H1 (cell line): Measurements from ENCODE around the gene GALT. TPM values are rescaled to one million over a fixed set of nuclear protein-coding genes. Genes with fewer than 3 reads are reported as not detected.

ENCODE experiments used
- CTCF ChIA-PET: fragments of 300-600 bp; sonication (Branson Sonifier 250); formaldehyde crosslinking; loops from one replicate; lab custom pipeline; 2021; ENCODE audit not compliant: partially characterized antibody; lab: Charles Lee
- POLR2A ChIA-PET: fragments of 300-600 bp; sonication (Branson Sonifier 250); formaldehyde crosslinking; loops from one replicate; lab custom pipeline; 2021; ENCODE audit warnings: inconsistent platforms; ENCODE audit not compliant: partially characterized antibody; lab: Charles Lee
- DNase-seq, 2 experiments: peaks; one replicate each; pipeline versions ENCODE4 v3.0.0 to v3.0.0-alpha.2; 2010 to 2022; ENCODE audit warnings: low spot score in 2 of 2, low read depth in 1 of 2, mixed read lengths in 1 of 2
- FAIRE-seq: peaks from 2 replicates; lab custom pipeline; 2011; peaks lifted over from hg19 to GRCh38; lab: Jason Lieb, UNC
- H2AFZ ChIP-seq: 2 replicates; pipeline ENCODE4 v1.8.1; 2012; ENCODE audit warnings: low read length, inconsistent platforms
- H2AK5ac ChIP-seq: 2 replicates; pipeline ENCODE4 v1.6.1; 2013; ENCODE audit warnings: low read depth, low read length
- H2BK120ac ChIP-seq: replicated peaks from 2 replicates; pipeline ENCODE3; 2013; ENCODE audit warnings: low read depth, low read length, inconsistent platforms
- H2BK12ac ChIP-seq: 2 replicates; pipeline ENCODE4 v1.6.1; 2013; ENCODE audit warnings: low read depth, low read length
- H2BK15ac ChIP-seq: 2 replicates; pipeline ENCODE4 v1.6.1; 2013; ENCODE audit warnings: low read length
- H2BK20ac ChIP-seq: 2 replicates; pipeline ENCODE4 v1.6.1; 2013; ENCODE audit warnings: low read length
- H2BK5ac ChIP-seq: 2 replicates; pipeline ENCODE4 v1.6.1; 2013; ENCODE audit warnings: low read depth, low read length
- H3K14ac ChIP-seq: 2 replicates; pipeline ENCODE4 v1.6.1; 2013; ENCODE audit warnings: inconsistent platforms; ENCODE audit not compliant: insufficient read length
- H3K18ac ChIP-seq: 2 replicates; pipeline ENCODE4 v1.6.1; 2013; ENCODE audit warnings: low read length; ENCODE audit errors: extremely low read depth
- H3K23ac ChIP-seq: 2 replicates; pipeline ENCODE4 v1.6.1; 2013; ENCODE audit warnings: inconsistent platforms; ENCODE audit not compliant: insufficient read length
- H3K23me2 ChIP-seq: 2 replicates; pipeline ENCODE4 v1.6.1; 2013; ENCODE audit warnings: low read depth, low read length
- H3K27ac ChIP-seq: 2 replicates; pipeline ENCODE4 v1.6.1; 2011; ENCODE audit warnings: low read depth, low read length, inconsistent platforms
- H3K27me3 ChIP-seq, 4 experiments: replicated peaks in 1 of 4; 1 replicate in 1 of 4; 2 replicates in 3 of 4; pipeline versions ENCODE4 v1.6.1 to v1.8.1; 2011 to 2013; ENCODE audit warnings: low read length in 3 of 4, mild to moderate bottlenecking in 3 of 4, inconsistent platforms in 2 of 4, mixed read lengths in 2 of 4, moderate library complexity in 1 of 4; ENCODE audit not compliant: control insufficient read depth in 3 of 4, insufficient read depth in 3 of 4; ENCODE audit errors: extremely low read depth in 1 of 4
- H3K36me3 ChIP-seq, 4 experiments: 2 replicates each; pipeline versions ENCODE4 v1.6.1 to v1.8.1; 2011 to 2013; ENCODE audit warnings: mild to moderate bottlenecking in 4 of 4, low read length in 3 of 4, moderate library complexity in 2 of 4, control low read depth in 1 of 4, inconsistent platforms in 1 of 4; ENCODE audit not compliant: insufficient read depth in 4 of 4, control insufficient read depth in 2 of 4
- H3K4ac ChIP-seq: replicated peaks from 2 replicates; pipeline ENCODE3; 2013; ENCODE audit warnings: low read length, low read depth, mixed read lengths, inconsistent platforms; ENCODE audit not compliant: insufficient read length
- H3K4me1 ChIP-seq, 4 experiments: replicated peaks in 1 of 4; 1 replicate in 1 of 4; 2 replicates in 3 of 4; pipeline versions ENCODE4 v1.6.1 to v1.8.1; 2011 to 2013; ENCODE audit warnings: low read length in 3 of 4, inconsistent platforms in 2 of 4, mixed read lengths in 1 of 4; ENCODE audit not compliant: insufficient read depth in 4 of 4, control insufficient read depth in 3 of 4
- H3K4me2 ChIP-seq, 2 experiments: 2 replicates each; pipeline versions ENCODE4 v1.6.1 to v1.8.1; 2011 to 2013; ENCODE audit warnings: low read depth in 2 of 2, low read length in 2 of 2, control low read depth in 1 of 2, inconsistent platforms in 1 of 2, mild to moderate bottlenecking in 1 of 2; ENCODE audit not compliant: insufficient read depth in 1 of 2
- H3K4me3 ChIP-seq, 4 experiments: fragments of 200-600, 300-600 bp in 1 of 4; sonication (generic), shearing (Covaris generic), sonication (Bioruptor Twin) in 1 of 4; 2 replicates each; pipeline versions ENCODE4 v1.5.1 to v1.8.1; 2011 to 2016; ENCODE audit warnings: low read length in 4 of 4, low read depth in 3 of 4, control low read depth in 2 of 4, inconsistent platforms in 2 of 4, mild to moderate bottlenecking in 2 of 4, mixed read lengths in 1 of 4, moderate library complexity in 1 of 4; ENCODE audit not compliant: insufficient read depth in 2 of 4; ENCODE audit errors: extremely low read depth in 1 of 4
- H3K56ac ChIP-seq: replicated peaks from 2 replicates; pipeline ENCODE3; 2013; ENCODE audit warnings: low read depth, mild to moderate bottlenecking, mixed read lengths, low read length, inconsistent platforms; ENCODE audit not compliant: insufficient read length
- H3K79me1 ChIP-seq: 2 replicates; pipeline ENCODE4 v1.6.1; 2013; ENCODE audit warnings: low read depth, low read length, control low read depth
- H3K79me2 ChIP-seq, 2 experiments: 2 replicates each; pipeline versions ENCODE4 v1.6.1 to v1.8.1; 2012 to 2013; ENCODE audit warnings: low read length in 2 of 2, mild to moderate bottlenecking in 2 of 2, inconsistent platforms in 1 of 2; ENCODE audit not compliant: insufficient read depth in 2 of 2, control insufficient read depth in 1 of 2
- H3K9ac ChIP-seq, 4 experiments: replicated peaks in 1 of 4; 1 replicate in 1 of 4; 2 replicates in 3 of 4; pipeline versions ENCODE4 v1.6.1 to v1.8.1; 2011 to 2013; ENCODE audit warnings: low read depth in 3 of 4, low read length in 3 of 4, control low read depth in 2 of 4, mild to moderate bottlenecking in 2 of 4, moderate library complexity in 2 of 4, inconsistent platforms in 1 of 4; ENCODE audit errors: extremely low read depth in 1 of 4
- H3K9me3 ChIP-seq, 2 experiments: 2 replicates each; pipeline versions ENCODE4 v1.6.1 to v1.8.1; 2012 to 2013; ENCODE audit warnings: mild to moderate bottlenecking in 2 of 2, moderate library complexity in 2 of 2, control low read depth in 1 of 2, inconsistent platforms in 1 of 2, low read depth in 1 of 2, low read length in 1 of 2, mixed read lengths in 1 of 2; ENCODE audit not compliant: insufficient read depth in 2 of 2
- H4K20me1 ChIP-seq, 2 experiments: replicated peaks in 1 of 2; 2 replicates each; pipeline versions ENCODE3 to v1.8.1; 2011 to 2013; ENCODE audit warnings: inconsistent platforms in 2 of 2, low read length in 2 of 2, mild to moderate bottlenecking in 1 of 2; ENCODE audit not compliant: insufficient read depth in 2 of 2, control insufficient read depth in 1 of 2
- H4K5ac ChIP-seq: 2 replicates; pipeline ENCODE4 v1.6.1; 2013; ENCODE audit warnings: low read length, low read depth, mixed read lengths, inconsistent platforms; ENCODE audit not compliant: insufficient read length
- H4K8ac ChIP-seq: 2 replicates; pipeline ENCODE4 v1.8.0; 2013; ENCODE audit warnings: mild to moderate bottlenecking, moderate library complexity, low read length, inconsistent platforms; ENCODE audit not compliant: insufficient read depth; ENCODE audit errors: extremely low read depth
- H4K91ac ChIP-seq: replicated peaks from 2 replicates; pipeline ENCODE3; 2013; ENCODE audit warnings: low read length, mixed read lengths, inconsistent platforms; ENCODE audit not compliant: insufficient read length
- EZH2 ChIP-seq: fragments of 200-600 bp; sonication (generic); IDR thresholded peaks from 2 replicates; pipeline ENCODE4 v1.7.1; 2012; ENCODE audit warnings: low read depth, mild to moderate bottlenecking, moderate library complexity, low read length, inconsistent platforms; ENCODE audit not compliant: severe bottlenecking
- POU5F1 ChIP-seq: IDR thresholded peaks from 2 replicates; pipeline ENCODE4 v1.6.1; 2011; ENCODE audit warnings: low read depth, mild to moderate bottlenecking, low read length, moderate library complexity
- SIRT6 ChIP-seq: IDR thresholded peaks from one replicate; pipeline ENCODE4 v1.7.1; 2012; ENCODE audit warnings: low read length, inconsistent platforms
- WGBS, 2 experiments: shearing (Covaris generic) in 1 of 2; methylation state at CpG; one replicate each; pipeline versions ENCODE4 v1.1.6 to v1.1.7; 2013 to 2015; ENCODE audit warnings: low lambda C conversion rate in 2 of 2, mixed read lengths in 2 of 2, inconsistent platforms in 1 of 2, low coverage in 1 of 2, missing lambda C conversion rate in 1 of 2; ENCODE audit not compliant: insufficient replicate concordance in 2 of 2, insufficient coverage in 1 of 2, insufficient read length in 1 of 2; ENCODE audit errors: extremely low coverage in 1 of 2, missing lambda C conversion rate in 1 of 2; 5-methylcytosine and 5-hydroxymethylcytosine counted together
- polyA plus RNA-seq, 7 experiments: library from polyadenylated mRNA; depleted of rRNA in 3 of 7; stranded (reverse) in 5 of 7; unstranded in 2 of 7; fragments of >200 nt in 5 of 7; fragments of 200-250 nt in 2 of 7; gene quantifications; 1 replicate in 5 of 7; 2 replicates in 1 of 7; 4 replicates in 1 of 7; pipeline versions ENCODE4 v1.2.1 to v1.2.3, GENCODE V29; 2011 to 2013; ENCODE audit warnings: missing spikeins in 2 of 7, mixed read lengths in 2 of 7
- total RNA-seq: library from RNA; stranded (reverse); fragmentation: NEBNext Ultra II Directional; extraction: Animal tissue kit (Norgen Biotek cat#: 25700); gene quantifications from 2 replicates; pipeline ENCODE4 v1.2.1, GENCODE V29; 2021

GALT gene
- total and polyA plus RNA-seq, 2 of the 8 experiments (the other 6 are each of a cell fraction or from before 2014, with no cell fraction given), result 21.9 to 50.6 TPM

DNA sequence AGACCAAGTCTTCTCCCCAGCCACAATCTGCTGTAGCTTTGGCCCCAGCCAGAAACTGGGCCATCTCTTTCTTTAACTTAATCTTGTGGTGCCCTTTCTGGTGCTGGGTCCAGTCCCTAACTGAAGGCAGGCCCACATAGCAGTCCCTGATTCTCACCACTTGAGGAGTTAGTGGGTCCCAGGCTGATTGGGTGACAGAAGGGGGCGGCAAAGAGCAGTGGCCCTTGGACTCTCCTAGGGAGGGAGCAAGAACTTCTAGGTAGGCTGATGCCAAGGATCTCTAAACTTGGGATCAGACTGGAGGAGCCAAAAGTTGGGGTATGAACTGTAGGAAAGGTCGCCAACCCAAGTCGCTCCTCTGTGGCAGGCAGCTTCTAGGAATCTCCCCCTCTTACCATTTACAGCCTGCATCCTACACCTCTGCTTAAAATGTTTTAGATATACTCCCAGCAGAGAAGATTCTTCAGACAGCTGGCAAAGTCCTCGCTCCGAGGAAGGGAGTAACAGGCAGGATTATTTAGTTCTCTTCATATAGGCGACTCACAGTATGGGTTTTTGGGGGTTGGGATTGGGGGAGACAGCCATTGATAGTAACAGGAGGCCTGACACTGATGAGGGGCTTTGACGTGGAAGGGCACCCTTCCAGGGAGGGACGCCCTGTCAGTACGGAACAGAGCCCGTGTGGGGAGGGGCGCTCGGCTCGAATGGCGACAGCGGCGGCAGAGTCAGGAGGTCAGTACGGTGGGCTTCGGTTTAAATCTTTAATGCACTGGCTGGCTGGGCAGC is 18.0 kb downstream of the GALT start:
- Histone ChIP-seq H3K4me3 (peak overlapping the region; percentile 59 to 81 (median 78)), H4K91ac (no peak overlapping the region), H3K36me3 (peaks cover 0 to 5% (median 0%) of the 10 kb centered on the region in 4 experiments; a peak in 3 of 8 replicates), H2BK15ac (no peak overlapping the region), H3K18ac (no peak overlapping the region), H3K27me3 (peaks cover 0 to 5% (median 0%) of the 10 kb centered on the region in 4 experiments; a peak in 2 of 7 replicates), H3K4me2 (peak overlapping the region; percentile 85 to 98), H3K56ac (no peak overlapping the region), H3K23me2 (peaks cover 9% of the 10 kb centered on the region), H2BK20ac (no peak overlapping the region), H2AK5ac (no peak overlapping the region), H3K14ac (no peak overlapping the region), H4K5ac (no peak overlapping the region), H4K20me1 (peaks cover 0 to 2% of the 10 kb centered on the region in 2 experiments), H3K4me1 (peaks cover 0 to 4% (median 2%) of the 10 kb centered on the region in 4 experiments; a peak in 2 of 7 replicates), H3K9me3 (peaks cover 3 to 4% of the 10 kb centered on the region in 2 experiments; a peak in 1 of 4 replicates), H2BK120ac (no peak overlapping the region), H2BK12ac (no peak overlapping the region), H3K79me1 (no peaks in the 10 kb centered on the region), H3K4ac (no peak overlapping the region), H3K9ac (no peak overlapping the region; a peak in 1 of 7 replicates), H2AFZ (no peak overlapping the region), H3K27ac (no peak overlapping the region), H2BK5ac (no peak overlapping the region), H3K23ac (no peak overlapping the region), H4K8ac (no peak overlapping the region), H3K79me2 (peaks cover 0 to 8% of the 10 kb centered on the region in 2 experiments; a peak in 1 of 4 replicates)
- FAIRE-seq (peak; percentile 66), DNase-seq (peak; percentile 85 to 94)
- POLR2A ChIA-PET, result interaction anchor here (0.8 to 7.7 kb wide), 5 partner anchors 9 to 30 kb away, joined by 4 to 92 read pairs (median 8); partner anchors contain the start of genes GALT, IL11RA and SIGMAR1
- WGBS, 2 experiments, result 3% methylated on average over 18 of the region's 18 CpGs; no CpG with 5 or more reads in 1 of the 2 experiments
- CTCF ChIA-PET, result interaction anchor here (0.6 to 15.2 kb wide), 19 partner anchors 8 to 722 kb away, joined by 3 to 277 read pairs (median 4); partner anchors contain the start of genes ARID3C, DCTN3, GALT and IL11RA
- TF ChIP-seq SIRT6 (no peak), EZH2 (no peak), POU5F1 (no peak)
